Fibroblast of villous mesenchyme (primary cell): ENCODE data around the gene GLOD5. TPM values are rescaled to one million over a fixed set of nuclear protein-coding genes. Genes with fewer than 3 reads are reported as not detected.

Experiments used
- DNase-seq: peaks from one replicate; pipeline ENCODE4 v3.0.0-alpha.2; 2010; ENCODE audit warnings: low read depth
- H3K4me3 ChIP-seq: 2 replicates; pipeline ENCODE4 v1.5.1; 2011; ENCODE audit warnings: low read depth, mild to moderate bottlenecking, low read length
- CTCF ChIP-seq: IDR thresholded peaks from 2 replicates; pipeline ENCODE4 v1.5.1; 2012; ENCODE audit warnings: low read depth, mild to moderate bottlenecking, low read length; ENCODE audit not compliant: insufficient read depth
- total RNA-seq: library from RNA; depleted of rRNA; stranded (reverse); fragments of >200 nt; gene quantifications from 2 replicates; pipeline ENCODE4 v1.2.3, GENCODE V29; 2012

The GLOD5 gene
- total RNA-seq, 1 donor, result not detected

GRCh38 chrX:48776818-48777439 is 15.4 kb downstream of the GLOD5 start:
- DNase-seq, result no peak
- TF ChIP-seq CTCF, result no peak
- H3K4me3 ChIP-seq, result no peak overlapping the region

- no peak for DNase-seq
- no peak overlapping the region for H3K4me3 ChIP-seq
- TF ChIP-seq CTCF, result no peak
Observed at GRCh38 chrX:48779399-48779798, 17.9 kb downstream of the GLOD5 start.

GRCh38 chrX:48781705-48782104 is 20.2 kb downstream of the GLOD5 start:
- no peak overlapping the region for H3K4me3 ChIP-seq
- no peak for DNase-seq
- TF ChIP-seq CTCF, result no peak

GRCh38 chrX:48782216-48782615 is 20.7 kb downstream of the GLOD5 start:
- no peak overlapping the region for H3K4me3 ChIP-seq
- TF ChIP-seq CTCF, result no peak
- no peak for DNase-seq

- DNase-seq, result no peak
- TF ChIP-seq CTCF, result no peak
- no peak overlapping the region for H3K4me3 ChIP-seq
Observed at GRCh38 chrX:48782795-48783194, 21.2 kb downstream of the GLOD5 start.

- H3K4me3 ChIP-seq, result no peak overlapping the region
- DNase-seq, result no peak
- TF ChIP-seq CTCF, result no peak
Observed at GRCh38 chrX:48784726-48785125, 23.2 kb downstream of the GLOD5 start.

GRCh38 chrX:48785186-48785539 is 23.6 kb downstream of the GLOD5 start:
- DNase-seq, result no peak
- no peak overlapping the region for H3K4me3 ChIP-seq
- TF ChIP-seq CTCF, result no peak
